Left ventricle myocardium inferior (tissue), 1 donor: Measurements from ENCODE around the gene CTXND1. TPM values are rescaled to one million over a fixed set of nuclear protein-coding genes. Genes with fewer than 3 reads are reported as not detected.

Source experiments
- DNase-seq: peaks from one replicate; pipeline ENCODE4 v3.0.0-alpha.2; 2020
- H3K27ac ChIP-seq: fragments of 200-600 bp; replicated peaks from 2 replicates; pipeline ENCODE4 v1.8.0; 2021
- H3K27me3 ChIP-seq: fragments of 200-600 bp; 2 replicates; pipeline ENCODE4 v1.8.0; 2021; ENCODE audit warnings: low read depth
- H3K36me3 ChIP-seq: fragments of 200-600 bp; 2 replicates; pipeline ENCODE4 v1.8.0; 2021
- H3K4me1 ChIP-seq: fragments of 200-600 bp; 2 replicates; pipeline ENCODE4 v1.8.0; 2021
- H3K4me3 ChIP-seq: fragments of 200-600 bp; 2 replicates; pipeline ENCODE4 v1.8.0; 2021; ENCODE audit warnings: mild to moderate bottlenecking, moderate library complexity
- H3K9me3 ChIP-seq: fragments of 200-600 bp; replicated peaks from 2 replicates; pipeline ENCODE4 v1.8.0; 2021
- intact Hi-C: fragments of 100-400 bp; cut with micrococcal nuclease; formaldehyde crosslinking; loops from one replicate; pipeline ENCODE4 v1.11.0; 2022
- total RNA-seq: library from RNA; stranded (reverse); fragmentation: NEBNext Ultra II Directional; extraction: Animal tissue kit (Norgen Biotek cat#: 25700); gene quantifications from one replicate; pipeline ENCODE4 v1.2.1, GENCODE V29; 2021
- TF ChIP-seq, protein P1 (sequence below): fragments of 200-600 bp; IDR thresholded peaks from 2 replicates; pipeline ENCODE4 v1.8.0; 2021; ENCODE audit warnings: antibody characterized with exemption, mild to moderate bottlenecking, borderline replicate concordance
- donor health status: DM: no; HTN: yes; CAD: no; lungs with severe emphysema.

CTXND1 gene
- total RNA-seq, 1 donor from 2014 or later: 2.1 TPM

DNA sequence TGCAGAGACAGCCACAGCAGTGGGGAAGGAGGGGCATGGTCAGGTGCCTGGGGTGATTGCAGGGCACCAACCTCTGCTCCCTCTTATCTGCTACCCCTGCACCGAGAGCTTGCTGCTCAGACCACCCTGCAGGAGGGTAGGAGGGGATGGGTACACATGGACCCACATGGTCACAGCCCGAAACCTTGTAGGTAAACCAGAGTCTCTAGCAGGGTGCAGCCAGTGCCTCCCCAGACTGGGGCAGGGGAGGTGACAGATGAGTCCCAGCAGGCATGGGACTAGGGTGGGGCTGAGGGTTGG, 50.0 kb downstream of the CTXND1 start:
- Histone ChIP-seq H3K9me3 (no peaks in the 10 kb centered on the region), H3K27ac (no peak overlapping the region), H3K4me1 (no peaks in the 10 kb centered on the region), H3K4me3 (no peak overlapping the region), H3K27me3 (peaks cover 15% of the 10 kb centered on the region), H3K36me3 (no peaks in the 10 kb centered on the region)
- intact Hi-C loops: no loop called here
- DNase-seq: no peak
- TF ChIP-seq, protein P1, sequence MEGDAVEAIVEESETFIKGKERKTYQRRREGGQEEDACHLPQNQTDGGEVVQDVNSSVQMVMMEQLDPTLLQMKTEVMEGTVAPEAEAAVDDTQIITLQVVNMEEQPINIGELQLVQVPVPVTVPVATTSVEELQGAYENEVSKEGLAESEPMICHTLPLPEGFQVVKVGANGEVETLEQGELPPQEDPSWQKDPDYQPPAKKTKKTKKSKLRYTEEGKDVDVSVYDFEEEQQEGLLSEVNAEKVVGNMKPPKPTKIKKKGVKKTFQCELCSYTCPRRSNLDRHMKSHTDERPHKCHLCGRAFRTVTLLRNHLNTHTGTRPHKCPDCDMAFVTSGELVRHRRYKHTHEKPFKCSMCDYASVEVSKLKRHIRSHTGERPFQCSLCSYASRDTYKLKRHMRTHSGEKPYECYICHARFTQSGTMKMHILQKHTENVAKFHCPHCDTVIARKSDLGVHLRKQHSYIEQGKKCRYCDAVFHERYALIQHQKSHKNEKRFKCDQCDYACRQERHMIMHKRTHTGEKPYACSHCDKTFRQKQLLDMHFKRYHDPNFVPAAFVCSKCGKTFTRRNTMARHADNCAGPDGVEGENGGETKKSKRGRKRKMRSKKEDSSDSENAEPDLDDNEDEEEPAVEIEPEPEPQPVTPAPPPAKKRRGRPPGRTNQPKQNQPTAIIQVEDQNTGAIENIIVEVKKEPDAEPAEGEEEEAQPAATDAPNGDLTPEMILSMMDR: no peak

DNA sequence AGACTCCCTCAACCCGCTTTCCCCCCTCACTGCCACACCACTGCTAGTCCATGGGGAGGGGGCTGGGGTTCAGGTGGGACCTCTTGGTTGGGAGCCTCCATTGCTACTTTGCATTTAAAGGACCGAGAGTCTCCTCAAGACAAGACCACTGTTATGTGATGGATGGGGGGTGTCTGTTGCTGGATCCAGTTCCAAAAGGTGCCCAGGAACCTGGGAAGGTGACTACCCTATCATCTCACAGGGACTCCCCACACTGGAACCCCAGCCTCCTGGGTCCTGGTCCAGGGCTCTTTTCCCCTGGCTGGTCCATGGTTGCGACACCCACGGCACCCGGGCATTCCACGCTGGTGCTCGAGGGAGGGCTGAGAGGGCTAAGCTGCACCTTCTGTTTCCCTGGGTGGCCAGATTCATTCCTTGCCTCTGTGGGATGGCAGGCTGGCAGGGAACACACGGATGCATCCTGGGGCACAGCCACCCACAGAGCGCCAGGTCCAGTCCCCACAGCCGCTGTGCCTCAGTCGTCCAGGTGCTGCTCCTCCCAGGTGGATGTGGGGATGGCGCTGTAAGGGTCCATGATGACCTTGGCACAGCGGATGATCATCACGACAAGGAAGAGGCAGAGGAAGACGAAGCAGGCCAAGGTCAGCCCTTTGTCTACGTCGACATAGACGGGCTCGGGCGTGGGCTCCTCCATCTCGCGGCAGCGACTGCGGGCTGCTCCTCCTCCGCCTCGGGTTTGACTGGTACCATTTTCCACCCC, 50.6 kb downstream of the CTXND1 start:
- Histone ChIP-seq H3K27ac (no peak overlapping the region), H3K9me3 (no peaks in the 10 kb centered on the region), H3K4me3 (no peak overlapping the region), H3K27me3 (peaks cover 15% of the 10 kb centered on the region), H3K4me1 (no peaks in the 10 kb centered on the region), H3K36me3 (no peaks in the 10 kb centered on the region)
- TF ChIP-seq, protein P1: no peak
- intact Hi-C loops: no loop called here
- no peak for DNase-seq

DNA sequence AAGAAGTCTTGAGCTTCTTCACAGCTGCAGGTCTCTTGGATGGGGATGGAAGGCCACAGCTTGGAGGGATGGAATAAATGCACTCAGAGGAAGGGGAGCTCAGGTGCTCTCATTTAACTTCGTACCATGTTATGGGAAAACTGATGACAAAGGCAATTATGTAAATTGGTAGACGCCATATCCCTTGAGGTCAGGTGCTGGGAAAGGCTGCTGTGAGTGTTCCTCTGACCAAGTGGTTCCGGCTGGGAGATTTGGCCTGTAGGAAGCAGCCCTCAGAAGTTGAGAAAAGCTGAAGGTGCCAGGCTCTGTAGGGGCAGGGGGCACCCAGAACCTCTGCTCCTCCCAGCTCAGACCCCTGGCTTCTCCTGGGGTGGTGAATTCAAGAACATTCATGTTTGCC, 52.1 kb downstream of the CTXND1 start:
- intact Hi-C loops: loop anchor here (10.0 kb wide), 1 partner anchor 55 kb away; the partner anchor contains the start of gene CTXND1

DNA sequence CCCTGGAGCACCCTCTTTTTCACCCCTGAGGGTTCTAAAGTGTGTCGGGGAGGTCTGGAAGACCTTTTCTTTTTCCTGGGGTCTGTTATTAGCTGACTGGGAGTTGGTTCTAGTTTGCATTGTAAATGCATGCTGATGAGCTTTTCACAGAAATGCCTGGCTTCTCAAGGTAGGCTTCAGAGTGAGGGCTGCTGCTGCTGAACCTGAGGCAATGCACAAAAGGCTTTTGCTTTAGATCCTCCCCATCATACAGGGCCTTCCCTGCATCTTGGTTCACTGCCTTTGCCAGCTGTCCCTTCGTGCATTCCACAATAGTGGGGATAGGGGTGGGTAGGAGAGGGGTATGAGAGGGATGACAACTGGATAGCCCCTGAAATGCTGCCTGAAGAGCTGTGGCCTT, 52.6 kb downstream of the CTXND1 start:
- DNase-seq: no peak
- TF ChIP-seq, protein P1: no peak
- intact Hi-C loops: loop anchor here (10.0 kb wide), 1 partner anchor 55 kb away; the partner anchor contains the start of gene CTXND1

More for the DNA sequence above, 52.1 kb downstream of the CTXND1 start:
- H3K27ac ChIP-seq: no peak overlapping the region
- no peaks in the 10 kb centered on the region for H3K36me3 ChIP-seq
- TF ChIP-seq, protein P1: no peak
- H3K9me3 ChIP-seq: no peaks in the 10 kb centered on the region
- peaks cover 15% of the 10 kb centered on the region for H3K27me3 ChIP-seq
- no peaks in the 10 kb centered on the region for H3K4me1 ChIP-seq
- H3K4me3 ChIP-seq: no peak overlapping the region
- DNase-seq: no peak

DNA sequence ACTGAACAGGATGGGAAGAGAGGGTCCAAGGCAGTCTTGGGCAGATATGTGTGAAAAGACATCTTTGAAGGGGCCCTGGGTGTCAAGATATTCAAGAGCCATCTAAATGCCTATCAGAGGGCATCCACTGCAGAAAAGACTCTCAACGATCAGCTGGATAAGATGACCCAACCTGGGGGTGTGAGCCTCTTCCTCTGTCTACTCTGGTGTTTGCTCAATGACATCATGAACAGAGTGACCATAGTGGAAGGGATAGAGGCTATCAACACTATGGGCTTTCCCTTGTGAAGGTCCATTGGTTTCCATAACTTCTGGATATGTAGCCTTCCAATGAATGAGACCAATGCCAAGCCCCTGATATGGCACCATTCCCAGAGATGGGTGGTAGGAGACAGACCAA, 57.1 kb downstream of the CTXND1 start:
- intact Hi-C loops: loop anchor here (10.0 kb wide), 1 partner anchor 60 kb away; the partner anchor contains the start of gene CTXND1
- Histone ChIP-seq H3K4me3 (no peak overlapping the region), H3K9me3 (no peaks in the 10 kb centered on the region), H3K4me1 (no peaks in the 10 kb centered on the region), H3K27me3 (no peaks in the 10 kb centered on the region), H3K27ac (no peak overlapping the region), H3K36me3 (no peaks in the 10 kb centered on the region)
- no peak for DNase-seq
- TF ChIP-seq, protein P1: no peak

More for the DNA sequence above, 52.6 kb downstream of the CTXND1 start:
- H3K27ac ChIP-seq: no peak overlapping the region
- peaks cover 15% of the 10 kb centered on the region for H3K27me3 ChIP-seq
- no peaks in the 10 kb centered on the region for H3K9me3 ChIP-seq
- H3K4me3 ChIP-seq: no peak overlapping the region
- H3K4me1 ChIP-seq: no peaks in the 10 kb centered on the region
- no peaks in the 10 kb centered on the region for H3K36me3 ChIP-seq
